SKM-1 (cell line): ENCODE results near the gene ABCD1.

Source experiments
- DNase-seq: peaks from one replicate; lab custom pipeline; 2025; ENCODE audit not compliant: unreplicated experiment; lab: John Stamatoyannopoulos, UW

The ABCD1 gene

GRCh38 chrX:153755136-153755535, 30.5 kb downstream of the ABCD1 start:
- no peak for DNase-seq

- no peak for DNase-seq
Observed at GRCh38 chrX:153761863-153762262, 37.2 kb downstream of the ABCD1 start.

GRCh38 chrX:153762626-153763173, 38.0 kb downstream of the ABCD1 start:
- DNase-seq: no peak

GRCh38 chrX:153763298-153763932, 38.8 kb downstream of the ABCD1 start:
- no peak for DNase-seq

DNA sequence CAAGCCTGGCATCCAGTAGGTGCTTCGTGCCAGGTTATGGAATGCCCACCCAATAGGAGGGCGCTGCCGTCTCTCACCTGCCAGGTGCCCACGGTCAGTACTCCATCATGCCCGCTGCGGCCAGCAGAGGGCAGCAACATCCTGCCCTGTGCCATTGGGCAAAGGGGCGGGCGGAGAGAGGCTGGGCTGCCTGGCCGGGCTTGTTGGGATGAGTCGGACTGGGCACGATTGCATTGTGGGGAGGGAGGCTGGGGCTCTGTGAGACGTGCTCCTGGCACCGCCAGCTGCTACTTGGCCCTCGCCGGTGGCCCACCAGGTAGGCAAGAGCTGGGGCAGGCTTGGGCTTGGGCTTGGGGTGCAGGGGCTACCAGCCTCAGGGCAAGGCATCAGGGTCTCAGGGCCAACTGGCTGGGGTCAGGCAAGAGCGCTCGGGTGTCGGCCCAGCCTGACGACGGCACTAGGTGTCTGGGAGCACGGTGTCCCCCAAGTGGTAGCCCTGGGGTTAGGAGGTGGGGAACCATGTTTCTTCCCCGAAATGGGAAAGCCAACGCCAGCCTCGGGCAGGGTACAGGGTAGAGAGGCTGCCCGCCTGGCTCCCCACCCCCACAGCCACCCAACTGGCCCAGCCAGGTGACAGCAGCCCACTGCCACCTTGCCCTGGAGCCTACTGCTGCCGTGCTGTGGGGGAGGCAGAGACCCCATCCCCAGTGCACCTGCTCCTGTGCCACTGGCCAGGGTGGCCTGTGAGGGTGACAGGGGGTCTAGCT, 39.5 kb downstream of the ABCD1 start, which contains the start of gene PLXNB3:
Gene PLXNB3 (plus strand): TSS at position 261 of the 767 bp plus-strand sequence. CDS start 1,287 bp downstream, outside the sequence.
- peak; percentile 2 for DNase-seq

- DNase-seq: no peak
Observed at GRCh38 chrX:153764786-153765137, 40.1 kb downstream of the ABCD1 start.

DNA sequence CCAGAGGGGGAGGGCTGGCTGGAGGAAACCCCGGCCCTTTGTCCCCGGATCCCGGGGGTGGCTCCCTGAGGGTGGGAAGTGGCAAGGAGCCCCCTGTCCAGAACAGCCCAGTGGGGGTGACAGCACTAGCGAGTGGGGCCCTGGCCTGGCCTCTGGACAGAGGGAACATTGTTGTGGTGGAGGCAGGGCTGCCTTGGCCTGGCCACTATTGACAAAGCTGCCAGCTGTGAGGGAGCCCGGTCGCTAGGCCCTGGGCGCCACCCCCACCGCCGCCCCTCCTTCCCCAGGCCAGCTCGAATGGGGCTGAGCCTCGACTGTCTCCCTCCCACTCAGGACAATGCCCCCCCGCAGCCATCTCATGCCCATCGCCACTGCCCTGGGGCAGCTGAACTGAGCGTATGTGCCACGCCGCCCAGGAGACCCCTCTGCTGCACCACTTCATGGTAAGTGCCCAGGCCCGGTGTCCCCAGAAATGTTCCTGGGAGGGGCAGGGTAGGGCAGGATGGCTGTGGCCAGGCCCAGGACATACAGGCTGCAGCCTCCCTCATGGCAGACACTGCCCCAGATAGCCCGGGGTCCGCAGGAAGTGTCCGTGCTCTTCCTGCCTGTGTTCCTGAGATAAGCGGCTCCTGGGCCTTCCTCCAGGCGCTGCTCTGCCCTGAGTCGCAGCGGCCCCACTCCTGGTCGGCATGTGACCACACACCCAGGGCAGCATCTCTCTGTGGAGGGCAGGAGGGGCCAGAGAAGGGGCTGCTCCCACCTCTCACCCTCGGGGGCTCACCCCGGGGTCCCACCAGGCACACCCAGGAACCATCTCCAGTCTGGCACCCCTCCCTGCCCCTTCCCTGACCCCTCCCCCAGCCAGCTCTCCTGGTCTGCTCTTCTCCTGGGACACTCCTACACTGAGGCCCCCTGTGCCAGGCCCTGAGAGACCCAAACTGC, 40.8 kb downstream of the ABCD1 start:
- DNase-seq: no peak

DNA sequence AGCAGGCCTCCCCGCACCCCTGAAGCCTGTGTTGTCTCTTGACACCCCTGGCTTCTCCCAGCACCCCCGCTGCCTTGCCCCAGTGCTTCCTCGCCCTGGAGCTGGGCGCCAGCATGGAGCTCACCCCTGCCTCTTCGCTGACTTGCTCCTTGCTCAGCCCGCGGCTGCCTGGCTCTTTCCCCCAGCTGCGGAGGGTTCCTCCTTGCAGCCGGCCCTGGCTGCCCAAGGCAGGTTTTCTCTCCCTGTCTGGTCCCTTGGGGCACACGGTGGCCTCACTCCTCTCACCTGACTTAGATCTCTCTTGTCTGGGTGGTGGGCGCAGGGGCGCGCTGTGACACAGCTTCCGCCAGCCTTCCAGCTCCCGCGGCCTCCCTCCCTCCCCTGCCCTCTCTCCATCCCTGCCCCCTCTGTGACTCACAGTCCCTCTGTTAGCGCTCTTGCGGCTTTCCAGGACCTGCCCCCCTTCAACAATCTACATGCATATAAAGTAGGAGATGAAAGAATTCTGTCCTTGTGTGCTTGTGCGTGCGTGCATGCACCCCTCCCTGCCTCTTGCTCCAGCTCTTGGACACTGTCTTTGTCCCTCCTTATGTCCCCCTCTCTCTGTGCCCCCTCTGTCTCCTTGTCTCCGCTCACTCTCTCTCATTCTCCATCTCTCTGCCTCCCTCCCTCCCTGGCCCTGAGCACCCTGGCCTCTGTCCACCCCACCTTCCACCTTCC, 41.6 kb downstream of the ABCD1 start:
- no peak for DNase-seq

DNA sequence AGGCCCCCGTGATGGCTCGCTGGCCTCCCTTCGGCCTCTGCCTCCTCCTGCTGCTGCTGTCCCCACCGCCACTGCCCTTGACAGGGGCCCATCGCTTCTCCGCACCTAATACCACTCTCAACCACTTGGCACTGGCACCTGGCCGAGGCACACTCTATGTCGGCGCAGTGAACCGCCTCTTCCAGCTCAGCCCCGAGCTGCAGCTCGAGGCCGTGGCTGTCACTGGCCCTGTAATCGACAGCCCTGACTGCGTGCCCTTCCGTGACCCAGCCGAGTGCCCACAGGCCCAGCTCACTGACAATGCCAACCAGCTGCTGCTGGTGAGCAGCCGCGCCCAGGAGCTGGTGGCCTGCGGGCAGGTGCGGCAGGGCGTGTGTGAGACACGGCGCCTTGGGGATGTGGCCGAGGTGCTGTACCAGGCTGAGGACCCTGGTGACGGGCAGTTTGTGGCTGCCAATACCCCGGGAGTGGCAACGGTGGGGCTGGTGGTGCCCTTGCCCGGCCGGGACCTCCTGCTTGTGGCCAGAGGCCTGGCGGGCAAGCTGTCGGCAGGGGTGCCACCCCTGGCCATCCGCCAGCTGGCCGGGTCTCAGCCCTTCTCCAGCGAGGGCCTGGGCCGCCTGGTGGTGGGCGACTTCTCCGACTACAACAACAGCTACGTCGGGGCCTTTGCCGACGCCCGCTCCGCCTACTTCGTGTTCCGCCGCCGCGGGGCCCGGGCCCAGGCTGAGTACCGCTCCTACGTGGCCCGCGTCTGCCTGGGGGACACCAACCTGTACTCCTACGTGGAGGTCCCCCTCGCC, 42.4 kb downstream of the ABCD1 start:
- no peak for DNase-seq

DNA sequence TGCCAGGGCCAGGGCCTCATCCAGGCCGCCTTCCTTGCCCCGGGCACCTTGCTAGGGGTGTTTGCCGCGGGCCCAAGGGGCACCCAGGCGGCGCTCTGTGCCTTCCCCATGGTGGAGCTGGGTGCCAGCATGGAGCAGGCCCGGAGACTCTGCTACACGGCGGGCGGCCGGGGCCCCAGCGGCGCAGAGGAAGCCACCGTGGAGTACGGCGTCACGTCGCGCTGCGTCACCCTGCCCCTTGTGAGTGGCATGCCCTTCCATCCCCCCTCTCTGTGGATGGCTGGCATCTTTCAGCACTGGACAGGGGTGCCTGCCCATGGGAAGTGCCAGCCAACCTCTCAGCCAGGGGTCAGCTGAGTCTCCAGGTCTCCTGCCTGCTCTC, 43.0 kb downstream of the ABCD1 start:
- no peak for DNase-seq

GRCh38 chrX:153768311-153769157, 43.9 kb downstream of the ABCD1 start:
- DNase-seq: no peak

DNA sequence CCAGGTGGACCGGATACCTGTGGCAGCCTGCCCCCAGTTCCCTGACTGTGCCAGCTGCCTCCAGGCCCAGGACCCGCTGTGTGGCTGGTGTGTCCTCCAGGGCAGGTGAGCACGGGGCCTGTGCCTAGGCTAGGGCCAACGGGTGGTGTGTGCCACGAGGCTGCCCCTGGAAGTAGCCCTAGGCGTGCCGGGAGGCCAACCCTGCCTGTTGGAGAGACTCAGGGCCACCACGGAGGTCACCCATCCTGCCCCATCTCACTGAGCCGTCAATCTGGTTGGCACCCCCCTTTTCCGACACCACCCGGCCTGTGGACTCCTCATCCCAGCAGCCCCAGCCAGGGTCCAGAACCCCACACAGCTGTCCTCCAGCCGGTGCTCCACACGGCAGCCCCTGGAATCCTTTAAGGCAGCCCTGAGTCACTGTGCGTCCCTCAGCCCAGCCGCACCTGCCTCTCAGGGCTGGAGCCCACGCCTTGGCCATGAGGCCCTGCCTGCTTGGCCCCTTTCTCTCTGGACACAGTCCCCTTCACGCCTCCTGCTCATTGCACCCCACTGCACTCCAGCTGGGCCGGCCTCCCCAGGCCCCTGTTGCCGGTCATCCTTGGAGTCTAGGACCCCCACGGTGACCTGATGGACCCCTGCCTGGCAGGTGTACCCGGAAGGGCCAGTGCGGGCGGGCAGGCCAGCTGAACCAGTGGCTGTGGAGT, 44.7 kb downstream of the ABCD1 start:
- no peak for DNase-seq

- no peak for DNase-seq
Observed at GRCh38 chrX:153769865-153770600, 45.4 kb downstream of the ABCD1 start.

DNA sequence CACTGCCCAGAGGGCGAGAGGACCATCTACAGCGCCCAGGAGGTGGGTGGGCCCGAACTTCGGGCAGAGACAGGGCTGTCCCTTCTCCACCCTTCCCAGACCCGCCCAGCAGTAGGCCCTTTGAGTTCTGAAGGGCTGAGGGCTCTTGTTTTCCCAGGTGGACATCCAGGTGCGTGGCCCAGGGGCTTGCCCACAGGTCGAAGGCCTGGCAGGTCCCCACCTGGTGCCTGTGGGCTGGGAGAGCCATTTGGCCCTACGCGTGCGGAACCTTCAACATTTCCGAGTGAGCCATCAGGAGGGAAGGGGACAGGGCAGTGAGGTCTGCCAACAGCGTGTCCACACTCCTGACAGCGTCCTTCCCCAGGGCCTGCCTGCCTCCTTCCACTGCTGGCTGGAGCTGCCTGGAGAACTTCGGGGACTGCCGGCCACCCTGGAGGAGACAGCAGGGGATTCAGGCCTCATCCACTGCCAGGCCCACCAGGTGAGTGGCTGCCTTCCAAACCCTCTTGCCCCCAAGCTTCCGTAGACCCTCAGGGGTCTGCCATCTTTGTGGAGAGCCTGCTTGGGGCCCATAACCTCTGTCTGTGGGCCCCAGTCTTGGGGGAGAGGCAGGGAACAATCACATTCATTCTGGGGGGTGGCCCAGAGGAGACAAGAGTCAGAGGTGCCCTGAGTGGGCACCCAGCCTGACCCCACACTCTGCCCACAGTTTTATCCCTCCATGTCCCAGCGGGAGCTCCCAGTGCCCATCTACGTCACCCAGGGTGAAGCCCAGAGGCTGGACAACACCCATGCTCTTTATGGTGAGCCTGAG, 46.2 kb downstream of the ABCD1 start:
- no peak for DNase-seq

DNA sequence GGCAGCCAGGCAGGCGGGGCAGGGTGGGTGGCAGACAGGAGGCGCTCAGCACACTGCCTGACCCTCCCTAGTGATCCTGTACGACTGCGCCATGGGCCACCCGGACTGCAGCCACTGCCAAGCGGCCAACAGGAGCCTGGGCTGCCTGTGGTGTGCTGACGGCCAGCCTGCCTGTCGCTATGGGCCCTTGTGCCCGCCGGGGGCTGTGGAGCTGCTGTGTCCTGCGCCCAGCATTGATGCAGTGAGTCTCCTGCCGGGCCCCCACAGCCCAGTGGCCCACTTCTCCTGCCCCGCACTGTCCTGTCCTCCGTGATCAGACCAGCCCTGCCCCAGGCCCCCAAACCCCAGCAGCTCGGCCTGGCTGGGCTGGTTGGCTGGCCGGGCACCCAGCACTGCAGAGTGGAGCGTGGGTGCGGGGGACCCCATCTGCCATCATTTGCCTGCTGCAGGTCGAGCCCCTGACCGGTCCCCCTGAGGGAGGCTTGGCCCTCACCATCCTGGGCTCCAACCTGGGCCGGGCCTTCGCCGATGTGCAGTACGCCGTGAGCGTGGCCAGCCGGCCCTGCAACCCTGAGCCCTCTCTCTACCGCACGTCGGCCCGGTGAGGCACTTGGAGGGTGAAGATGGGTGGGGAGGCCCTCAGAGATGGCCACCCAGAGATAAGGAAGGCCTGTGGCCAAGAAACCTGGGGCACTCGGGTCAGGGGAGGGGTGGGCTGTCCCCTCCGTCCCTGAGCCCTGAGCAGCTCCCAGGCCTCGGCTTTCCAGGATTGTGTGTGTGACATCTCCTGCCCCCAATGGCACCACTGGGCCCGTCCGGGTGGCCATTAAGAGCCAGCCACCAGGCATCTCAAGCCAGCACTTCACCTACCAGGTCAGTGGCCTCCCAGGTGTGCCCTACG, 47.0 kb downstream of the ABCD1 start:
- no peak for DNase-seq
